Panc1 (cell line): Measurements from ENCODE around the gene GATM. TPM values are rescaled to one million over a fixed set of nuclear protein-coding genes. Genes with fewer than 3 reads are reported as not detected.

Experiments
- total RNA-seq: library from RNA; stranded (reverse); gene quantifications from one replicate; pipeline ENCODE4 v1.2.1, GENCODE V29; 2021; ENCODE audit not compliant: unreplicated experiment

Gene GATM
- total RNA-seq, 1 experiment from 2014 or later: 7.6 TPM

Other genes with a start within 250 kb of the GATM start
- not detected for gene DUOXA1, start 248.7 kb downstream of the GATM start, total RNA-seq
- gene DUOX1, start 248.6 kb downstream of the GATM start, total RNA-seq: 0.31 TPM
- 3.0 TPM for gene SHF, start 190.6 kb downstream of the GATM start, total RNA-seq
- 0.23 TPM for gene SLC28A2, start 126.3 kb downstream of the GATM start, total RNA-seq
- gene SLC30A4, start 144.2 kb upstream of the GATM start, total RNA-seq: 9.3 TPM
- 52.0 TPM for gene BLOC1S6, start 208.8 kb upstream of the GATM start, total RNA-seq